Retinal pigment epithelial cell (primary cell): ENCODE results near the gene SLC6A8.
"Not testable (repeated sequence)": the region's sequence is repeated elsewhere in the genome, so short reads cannot be mapped to it uniquely, and the experiment has no call there.

ENCODE experiments used
- DNase-seq: peaks from one replicate; pipeline ENCODE4 v3.0.0-alpha.2; 2010; ENCODE audit warnings: low read depth
- H3K4me3 ChIP-seq: 2 replicates; pipeline ENCODE4 v1.5.1; 2011; ENCODE audit warnings: mild to moderate bottlenecking, low read length, control low read depth, moderate library complexity
- TF ChIP-seq, protein P1 (sequence below): conservative IDR thresholded peaks from 2 replicates; pipeline ENCODE4 v1.5.1; 2011; ENCODE audit warnings: low read depth, low read length, control low read depth, inconsistent platforms

Gene SLC6A8

DNA sequence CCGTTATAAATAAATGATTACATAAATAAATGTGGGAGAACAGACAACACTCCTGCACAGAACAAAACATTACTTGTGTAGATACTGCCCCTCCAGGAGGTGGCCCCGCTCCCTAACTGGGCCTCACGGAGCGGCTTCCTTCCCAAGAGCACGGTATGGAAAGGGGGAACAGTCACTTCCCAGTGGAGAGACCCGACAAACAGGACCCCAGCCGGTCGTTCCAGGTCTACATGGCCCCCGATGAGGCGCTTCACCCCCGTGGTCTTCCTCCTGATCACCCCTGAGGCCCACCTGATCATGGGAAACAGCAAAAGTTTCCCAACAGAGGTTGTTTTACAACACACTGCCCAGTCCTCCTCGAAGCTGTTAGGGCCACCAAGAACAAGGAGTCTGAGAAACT, 6.6 kb upstream of the SLC6A8 start:
- H3K4me3 ChIP-seq: no peak overlapping the region
- TF ChIP-seq, protein P1, sequence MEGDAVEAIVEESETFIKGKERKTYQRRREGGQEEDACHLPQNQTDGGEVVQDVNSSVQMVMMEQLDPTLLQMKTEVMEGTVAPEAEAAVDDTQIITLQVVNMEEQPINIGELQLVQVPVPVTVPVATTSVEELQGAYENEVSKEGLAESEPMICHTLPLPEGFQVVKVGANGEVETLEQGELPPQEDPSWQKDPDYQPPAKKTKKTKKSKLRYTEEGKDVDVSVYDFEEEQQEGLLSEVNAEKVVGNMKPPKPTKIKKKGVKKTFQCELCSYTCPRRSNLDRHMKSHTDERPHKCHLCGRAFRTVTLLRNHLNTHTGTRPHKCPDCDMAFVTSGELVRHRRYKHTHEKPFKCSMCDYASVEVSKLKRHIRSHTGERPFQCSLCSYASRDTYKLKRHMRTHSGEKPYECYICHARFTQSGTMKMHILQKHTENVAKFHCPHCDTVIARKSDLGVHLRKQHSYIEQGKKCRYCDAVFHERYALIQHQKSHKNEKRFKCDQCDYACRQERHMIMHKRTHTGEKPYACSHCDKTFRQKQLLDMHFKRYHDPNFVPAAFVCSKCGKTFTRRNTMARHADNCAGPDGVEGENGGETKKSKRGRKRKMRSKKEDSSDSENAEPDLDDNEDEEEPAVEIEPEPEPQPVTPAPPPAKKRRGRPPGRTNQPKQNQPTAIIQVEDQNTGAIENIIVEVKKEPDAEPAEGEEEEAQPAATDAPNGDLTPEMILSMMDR: no peak
- DNase-seq: no peak

DNA sequence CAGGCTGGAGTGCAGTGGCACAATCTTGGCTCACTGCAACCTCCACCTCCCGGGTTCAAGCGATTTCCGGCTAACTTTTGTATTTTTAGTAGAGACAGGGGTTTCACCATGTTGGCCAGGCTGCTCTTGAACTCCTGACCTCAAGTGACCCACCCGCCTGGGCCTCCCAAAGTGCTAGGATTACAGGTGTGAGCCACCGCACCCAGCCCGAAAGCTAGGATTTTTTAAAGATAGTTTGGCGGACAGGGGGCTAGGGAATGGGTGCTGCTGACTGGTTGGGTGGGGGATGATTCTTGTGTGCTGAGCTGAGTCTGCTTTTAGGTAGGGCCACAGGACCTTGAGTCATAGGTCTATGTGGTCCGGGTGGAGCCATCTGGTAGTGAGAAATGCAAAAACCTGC, 4.2 kb upstream of the SLC6A8 start:
- not testable (repeated sequence) for H3K4me3 ChIP-seq, DNase-seq

DNA sequence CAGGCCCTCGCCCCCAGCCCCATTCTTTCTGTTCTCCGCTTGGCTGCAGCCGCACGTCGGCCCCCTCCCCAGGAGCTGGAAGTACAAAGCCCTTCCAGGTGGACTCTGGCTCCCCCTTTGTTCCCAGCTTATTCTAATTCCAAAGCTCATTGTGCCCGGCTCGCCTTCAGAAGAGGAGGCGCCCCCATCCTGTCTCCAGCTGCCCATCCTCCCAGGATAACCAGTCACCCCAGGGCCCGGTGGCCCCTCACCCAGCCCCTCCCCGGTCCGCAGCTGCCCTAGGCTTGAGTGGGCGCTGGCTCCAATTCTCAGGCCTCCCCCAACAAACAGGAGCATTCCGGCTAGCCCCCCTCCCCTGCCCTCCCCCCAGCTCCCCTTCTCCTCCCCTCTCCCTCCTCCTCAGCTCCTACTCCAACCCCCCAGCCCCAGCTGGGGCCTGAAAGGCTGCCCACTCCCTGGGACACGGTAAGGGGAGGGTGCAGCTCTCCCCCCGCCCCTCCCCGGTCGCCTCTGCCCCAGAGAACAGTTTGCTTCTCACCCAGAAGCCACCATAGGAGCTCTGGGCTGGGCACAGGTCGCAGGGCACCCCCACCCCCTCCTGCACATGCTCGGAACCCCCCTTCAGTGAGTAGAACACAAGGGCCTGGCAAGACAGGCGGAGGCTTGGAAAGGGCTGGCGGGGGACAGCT, 3.1 kb upstream of the SLC6A8 start:
- TF ChIP-seq, protein P1: no peak
- no peak for DNase-seq
- no peak overlapping the region for H3K4me3 ChIP-seq

DNA sequence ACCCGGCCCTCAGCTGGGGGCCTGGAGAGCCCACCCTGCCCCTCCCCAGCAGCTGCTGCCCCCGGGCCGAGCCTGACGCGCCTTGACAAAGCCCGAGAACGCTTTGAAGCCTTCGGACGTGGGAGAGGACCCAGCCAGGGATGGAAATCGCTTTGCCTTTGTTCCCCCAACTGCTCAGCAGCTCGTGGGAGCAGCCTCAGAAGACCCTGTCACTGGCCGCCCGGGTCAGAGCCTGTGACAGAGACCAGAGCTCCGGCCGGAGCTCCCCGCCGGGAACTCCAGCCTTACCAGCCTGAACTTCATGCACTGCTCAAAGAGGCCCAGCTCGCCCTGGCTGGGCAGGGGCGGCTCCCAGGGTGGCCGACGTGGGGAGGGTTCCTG, 2.6 kb upstream of the SLC6A8 start:
- TF ChIP-seq, protein P1: no peak
- no peak for DNase-seq
- no peak overlapping the region for H3K4me3 ChIP-seq

DNA sequence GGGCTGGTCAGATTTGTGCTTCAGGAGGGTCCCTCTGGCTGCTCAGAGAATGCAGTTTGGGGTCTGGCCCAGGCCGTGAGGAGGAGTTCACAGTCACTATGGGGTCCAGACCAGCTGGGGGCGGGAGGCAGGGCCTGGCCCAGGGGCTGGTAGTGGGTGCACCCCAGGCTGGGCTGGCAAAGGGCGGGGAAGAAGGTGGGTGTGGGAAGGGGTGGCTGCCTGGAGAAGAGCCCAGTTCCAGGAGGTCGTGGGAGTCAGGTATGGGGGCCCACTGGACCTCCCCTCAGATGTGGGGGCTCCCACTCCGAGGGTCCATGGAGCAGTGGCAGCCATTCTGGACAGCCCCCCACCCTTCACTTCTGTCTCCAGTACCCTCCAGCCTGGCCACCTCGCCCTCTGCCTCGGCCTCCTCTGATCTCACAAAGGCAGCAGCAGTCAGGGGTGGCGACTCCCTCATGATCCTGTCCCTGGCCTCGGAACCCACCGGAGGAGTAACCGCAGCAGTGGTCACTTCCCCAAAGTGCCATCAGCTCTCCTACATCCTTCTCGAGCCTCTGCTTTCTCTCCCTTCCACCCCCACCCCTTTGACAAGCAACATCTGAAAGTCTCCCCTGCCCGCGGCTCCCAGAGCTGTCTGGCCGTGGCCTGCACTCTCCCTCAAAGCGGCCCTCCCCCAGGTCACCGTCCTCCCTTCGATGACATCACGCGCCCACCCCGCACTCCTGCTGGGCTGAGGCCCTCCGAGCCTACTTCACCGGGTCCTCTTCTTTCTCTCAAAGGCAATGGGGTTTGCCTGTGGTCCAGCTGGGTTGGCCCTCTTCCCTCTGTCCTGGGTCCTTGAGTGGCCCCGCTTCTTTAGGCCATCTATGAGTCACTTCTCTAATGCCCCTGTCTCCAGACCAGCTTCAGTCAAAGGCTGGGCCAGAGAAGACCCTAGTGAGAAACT, 1.7 kb upstream of the SLC6A8 start:
- no peak for DNase-seq
- TF ChIP-seq, protein P1: no peak
- H3K4me3 ChIP-seq: no peak overlapping the region

DNA sequence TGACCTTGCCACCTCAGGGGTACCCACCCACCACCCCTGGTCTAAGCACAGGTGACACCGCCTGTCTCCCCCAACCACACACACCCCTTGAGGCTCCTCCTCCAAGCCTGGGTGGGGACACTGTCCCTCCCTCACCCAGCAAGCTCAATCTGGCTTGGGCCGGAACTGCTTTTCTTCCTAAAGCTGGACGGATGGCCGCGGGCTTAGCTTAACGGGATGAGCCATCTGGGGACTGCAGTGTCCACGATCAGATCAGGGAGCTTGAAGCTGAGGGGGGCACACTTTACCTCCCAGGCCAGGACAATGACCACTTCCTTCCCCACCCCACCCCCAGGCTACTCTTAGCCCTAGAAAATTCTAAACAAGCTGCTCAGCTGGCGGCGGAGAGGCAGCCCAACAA, 1.0 kb upstream of the SLC6A8 start:
- no peak for DNase-seq
- no peak overlapping the region for H3K4me3 ChIP-seq
- TF ChIP-seq, protein P1: no peak

DNA sequence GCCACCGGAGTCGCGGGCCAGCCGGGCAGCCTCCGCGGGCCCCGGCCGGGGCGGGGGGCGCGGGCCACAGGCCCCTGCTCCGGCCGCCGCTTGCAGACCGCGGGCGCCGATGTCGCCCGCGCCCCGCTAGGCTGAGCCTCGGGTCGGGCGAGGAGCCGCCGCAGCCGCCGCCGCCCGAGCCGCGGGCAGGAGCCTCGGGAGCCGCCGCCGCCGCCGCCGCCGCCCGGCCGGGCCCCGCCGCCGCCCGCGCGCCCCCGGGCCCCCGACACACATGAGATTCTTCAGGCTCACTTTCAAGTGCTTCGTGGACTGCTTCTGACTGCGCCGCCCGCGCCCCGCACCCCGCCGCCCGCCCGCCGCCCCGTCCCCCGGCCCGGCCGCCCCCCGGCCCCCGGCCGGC, 345 bp downstream of the SLC6A8 start:
- TF ChIP-seq, protein P1: no peak
- DNase-seq: no peak
- no peak overlapping the region for H3K4me3 ChIP-seq
